Measurements from ENCODE around the gene ZNF708.
"Not testable (repeated sequence)": the region's sequence is repeated elsewhere in the genome, so short reads cannot be mapped to it uniquely, and the experiment has no call there.

Gene ZNF708

GRCh38 chr19:21328885-21329605, at the start of gene ZNF708:
Gene ZNF708, minus strand, starts transcription at chr19:21329410. Its CDS starts 198 bp downstream, at chr19:21329212.
- Histone ChIP-seq H3K9ac (ENCODE audit: low read depth, low read length) (peak within 1 kb of the TSS; percentile 91), H3K9me3 (ENCODE audit: control insufficient read depth, insufficient read depth, low read length) (peaks cover 11% of the 10 kb centered on the region; the same call in 1 of the 2 replicates), H3K4me1 (ENCODE audit: insufficient read depth, low read length) (no peaks in the 10 kb centered on the region), H3K36me3 (ENCODE audit: insufficient read depth, low read length) (peaks cover 3% of the 10 kb centered on the region; the same call in 1 of the 2 replicates)

GRCh38 chr19:21362291-21362690, 33.1 kb upstream of the ZNF708 start:
- Histone ChIP-seq H3K9ac (ENCODE audit: low read depth, low read length) (no peak overlapping the region), H3K9me3 (ENCODE audit: control insufficient read depth, insufficient read depth, low read length) (no peaks in the 10 kb centered on the region), H3K36me3 (ENCODE audit: insufficient read depth, low read length) (peaks cover 27% of the 10 kb centered on the region), H3K4me1 (ENCODE audit: insufficient read depth, low read length) (no peaks in the 10 kb centered on the region)

DNA sequence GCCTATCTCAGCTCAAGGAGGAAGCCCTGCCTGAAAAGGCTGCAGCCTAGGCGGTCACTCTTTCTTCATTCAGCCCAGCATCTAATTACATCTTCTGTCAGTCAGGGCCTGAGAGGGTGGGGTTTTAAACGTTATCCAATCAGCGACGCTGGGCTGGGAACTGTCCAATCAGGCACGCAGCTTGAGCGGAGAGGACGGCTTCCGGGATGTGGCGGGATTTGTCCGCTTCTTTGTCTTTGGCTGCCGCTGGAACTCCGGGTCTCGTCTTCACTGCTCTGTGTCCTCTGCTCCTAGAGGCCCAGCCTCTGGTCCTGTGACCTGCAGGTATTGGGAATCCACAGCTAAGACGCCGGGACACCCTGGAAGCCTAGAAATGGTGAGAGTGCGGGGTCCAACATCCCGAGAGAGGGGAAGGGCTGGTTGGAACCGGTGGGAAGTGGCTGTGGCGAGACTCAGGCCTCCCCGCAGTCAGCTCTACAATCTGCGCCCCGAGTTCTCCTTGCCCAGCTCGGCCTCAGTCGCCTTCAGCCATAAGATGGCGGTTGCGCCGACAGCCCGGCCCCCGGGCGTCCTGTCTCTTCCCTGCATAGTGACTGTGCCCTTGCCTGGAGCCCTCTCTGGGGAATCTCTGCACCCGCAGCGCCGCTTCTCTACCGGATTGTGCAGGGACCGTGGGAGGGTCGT, 29.7 kb upstream of the ZNF708 start, which contains the start of gene ZNF738:
Gene ZNF738, plus strand, starts transcription at position 233 of the 684 bp plus-strand sequence. Its CDS starts 141 bp downstream, at position 374.
- Histone ChIP-seq H3K36me3 (ENCODE audit: insufficient read depth, low read length) (peaks cover 12% of the 10 kb centered on the region), H3K9ac (ENCODE audit: low read depth, low read length) (peak within 1 kb of the TSS; percentile 99), H3K4me1 (ENCODE audit: insufficient read depth, low read length) (no peaks in the 10 kb centered on the region), H3K9me3 (ENCODE audit: control insufficient read depth, insufficient read depth, low read length) (no peaks in the 10 kb centered on the region)

- Histone ChIP-seq H3K4me1 (ENCODE audit: insufficient read depth, low read length) (no peaks in the 10 kb centered on the region), H3K9ac (ENCODE audit: low read depth, low read length) (no peak overlapping the region), H3K9me3 (ENCODE audit: control insufficient read depth, insufficient read depth, low read length) (no peaks in the 10 kb centered on the region), H3K36me3 (ENCODE audit: insufficient read depth, low read length) (no peaks in the 10 kb centered on the region)
These were observed 23.6 kb upstream of the ZNF708 start for GRCh38 chr19:21352830-21353229.

- not testable (repeated sequence) for H3K4me1 ChIP-seq (ENCODE audit: insufficient read depth, low read length); H3K36me3 ChIP-seq (ENCODE audit: insufficient read depth, low read length); H3K9ac ChIP-seq (ENCODE audit: low read depth, low read length); H3K9me3 ChIP-seq (ENCODE audit: control insufficient read depth, insufficient read depth, low read length)
These were observed 15.6 kb upstream of the ZNF708 start for GRCh38 chr19:21344841-21345240.

- H3K36me3 ChIP-seq (ENCODE audit: insufficient read depth, low read length) = no peaks in the 10 kb centered on the region
- peaks cover 6% of the 10 kb centered on the region for H3K9me3 ChIP-seq (ENCODE audit: control insufficient read depth, insufficient read depth, low read length)
- no peak overlapping the region for H3K9ac ChIP-seq (ENCODE audit: low read depth, low read length)
- no peaks in the 10 kb centered on the region for H3K4me1 ChIP-seq (ENCODE audit: insufficient read depth, low read length)
These were observed 6.5 kb upstream of the ZNF708 start for GRCh38 chr19:21335721-21336120.

GRCh38 chr19:21328406-21328805, 804 bp downstream of the ZNF708 start:
- peak overlapping the region; percentile 91 for H3K9ac ChIP-seq (ENCODE audit: low read depth, low read length)
- peaks cover 3% of the 10 kb centered on the region; the same call in 1 of the 2 replicates for H3K36me3 ChIP-seq (ENCODE audit: insufficient read depth, low read length)
- peaks cover 11% of the 10 kb centered on the region; the same call in 1 of the 2 replicates for H3K9me3 ChIP-seq (ENCODE audit: control insufficient read depth, insufficient read depth, low read length)
- no peaks in the 10 kb centered on the region; the same call in 1 of the 2 replicates for H3K4me1 ChIP-seq (ENCODE audit: insufficient read depth, low read length)

- Histone ChIP-seq H3K36me3 (ENCODE audit: insufficient read depth, low read length) (peaks cover 3% of the 10 kb centered on the region; the same call in 1 of the 2 replicates), H3K4me1 (ENCODE audit: insufficient read depth, low read length) (no peaks in the 10 kb centered on the region; the same call in 1 of the 2 replicates), H3K9ac (ENCODE audit: low read depth, low read length) (no peak overlapping the region), H3K9me3 (ENCODE audit: control insufficient read depth, insufficient read depth, low read length) (peaks cover 8% of the 10 kb centered on the region; the same call in 1 of the 2 replicates)
These were observed 3.0 kb downstream of the ZNF708 start for GRCh38 chr19:21326169-21326568.

- H3K9ac ChIP-seq (ENCODE audit: low read depth, low read length) = no peak overlapping the region
- H3K9me3 ChIP-seq (ENCODE audit: control insufficient read depth, insufficient read depth, low read length) = peaks cover 8% of the 10 kb centered on the region; the same call in 1 of the 2 replicates
- H3K4me1 ChIP-seq (ENCODE audit: insufficient read depth, low read length) = no peaks in the 10 kb centered on the region; the same call in 1 of the 2 replicates
- peaks cover 3% of the 10 kb centered on the region; the same call in 1 of the 2 replicates for H3K36me3 ChIP-seq (ENCODE audit: insufficient read depth, low read length)
These were observed 6.2 kb downstream of the ZNF708 start for GRCh38 chr19:21323000-21323399.

DNA sequence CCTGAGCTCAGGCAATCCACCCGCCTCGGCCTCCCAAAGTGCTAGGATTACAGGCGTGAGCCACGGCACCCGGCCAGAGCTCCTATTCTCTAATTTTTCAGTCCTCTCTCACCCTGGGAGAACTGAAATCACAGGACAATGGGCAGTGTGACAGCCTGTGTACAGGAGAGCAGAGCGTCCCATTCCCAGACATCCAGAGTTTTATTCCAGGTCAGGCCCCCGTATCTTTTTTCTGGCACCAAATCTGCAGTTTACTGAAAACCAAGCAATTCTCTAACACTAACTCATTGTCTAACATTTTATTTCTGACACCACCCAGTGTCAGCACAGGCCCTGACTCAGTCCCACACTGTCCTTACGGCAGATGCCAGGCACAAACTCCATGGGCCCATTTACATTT, 6.7 kb downstream of the ZNF708 start:
- H3K4me1 ChIP-seq (ENCODE audit: insufficient read depth, low read length) = no peaks in the 10 kb centered on the region; the same call in 1 of the 2 replicates
- H3K36me3 ChIP-seq (ENCODE audit: insufficient read depth, low read length) = 0 out of 2 replicates have a peak, but pooled peaks cover 3% of the 10 kb centered on the region
- H3K9me3 ChIP-seq (ENCODE audit: control insufficient read depth, insufficient read depth, low read length) = peaks cover 8% of the 10 kb centered on the region; the same call in 1 of the 2 replicates
- no peak overlapping the region for H3K9ac ChIP-seq (ENCODE audit: low read depth, low read length)

GRCh38 chr19:21321996-21322395, 7.2 kb downstream of the ZNF708 start:
- H3K4me1 ChIP-seq (ENCODE audit: insufficient read depth, low read length) = no peaks in the 10 kb centered on the region; the same call in 1 of the 2 replicates
- 0 out of 2 replicates have a peak, but pooled peaks cover 3% of the 10 kb centered on the region for H3K36me3 ChIP-seq (ENCODE audit: insufficient read depth, low read length)
- no peak overlapping the region for H3K9ac ChIP-seq (ENCODE audit: low read depth, low read length)
- H3K9me3 ChIP-seq (ENCODE audit: control insufficient read depth, insufficient read depth, low read length) = peaks cover 8% of the 10 kb centered on the region; the same call in 1 of the 2 replicates

DNA sequence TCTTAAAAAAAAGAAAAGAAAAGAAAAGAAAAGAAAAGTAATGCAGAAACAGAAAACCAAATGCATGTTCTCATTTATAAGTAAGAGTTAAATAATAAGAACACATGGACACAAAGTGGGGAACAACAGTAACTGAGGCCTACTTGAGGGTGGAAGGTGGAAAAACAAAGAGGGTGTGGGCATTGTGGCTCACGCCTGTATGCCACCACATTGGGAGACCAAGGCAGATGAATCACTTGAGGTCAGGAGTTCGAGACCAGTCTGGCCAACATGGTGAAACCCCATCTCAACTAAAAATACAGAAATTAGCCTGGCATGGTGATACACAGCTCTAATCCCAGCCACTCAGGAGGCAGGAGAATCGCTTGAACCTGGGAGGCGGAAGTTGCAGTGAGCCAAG, 8.1 kb downstream of the ZNF708 start:
- Histone ChIP-seq H3K9me3 (ENCODE audit: control insufficient read depth, insufficient read depth, low read length) (peaks cover 4% of the 10 kb centered on the region; the same call in 1 of the 2 replicates), H3K36me3 (ENCODE audit: insufficient read depth, low read length) (no peaks in the 10 kb centered on the region), H3K9ac (ENCODE audit: low read depth, low read length) (no peak overlapping the region), H3K4me1 (ENCODE audit: insufficient read depth, low read length) (no peaks in the 10 kb centered on the region; the same call in 1 of the 2 replicates)

DNA sequence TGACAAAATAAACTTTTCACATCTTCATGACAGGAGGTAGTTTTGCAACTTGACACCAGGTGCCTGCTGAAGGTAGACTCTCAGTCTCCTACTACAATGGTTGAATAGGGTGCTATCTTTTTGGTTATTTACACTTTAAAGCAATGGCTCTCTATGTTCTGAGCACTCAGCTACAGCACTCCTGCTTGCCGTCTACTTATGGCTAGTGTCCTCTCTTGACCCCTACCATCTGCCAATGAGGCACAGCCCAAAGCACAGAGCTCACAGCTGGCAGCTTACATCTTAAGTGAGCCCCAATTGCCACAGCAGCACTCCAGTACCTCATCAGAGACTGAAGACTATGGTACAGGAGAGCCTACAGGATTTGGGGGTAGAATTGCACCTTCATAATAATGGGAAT, 11.4 kb downstream of the ZNF708 start:
- Histone ChIP-seq H3K9me3 (ENCODE audit: control insufficient read depth, insufficient read depth, low read length) (no peaks in the 10 kb centered on the region), H3K36me3 (ENCODE audit: insufficient read depth, low read length) (no peaks in the 10 kb centered on the region), H3K4me1 (ENCODE audit: insufficient read depth, low read length) (no peaks in the 10 kb centered on the region), H3K9ac (ENCODE audit: low read depth, low read length) (no peak overlapping the region)

- no peaks in the 10 kb centered on the region for H3K9me3 ChIP-seq (ENCODE audit: control insufficient read depth, insufficient read depth, low read length)
- no peaks in the 10 kb centered on the region for H3K36me3 ChIP-seq (ENCODE audit: insufficient read depth, low read length)
- no peak overlapping the region for H3K9ac ChIP-seq (ENCODE audit: low read depth, low read length)
These were observed 14.5 kb downstream of the ZNF708 start for GRCh38 chr19:21314676-21315075.

More at GRCh38 chr19:21314676-21315075, 14.5 kb downstream of the ZNF708 start:
- no peaks in the 10 kb centered on the region for H3K4me1 ChIP-seq (ENCODE audit: insufficient read depth, low read length)

Data from ES-I3 (cell line).